GM18868 (cell line): Measurements from ENCODE around the gene HOXB3.

Experiments used
- ATAC-seq: cut with Tn5 transposase; IDR thresholded peaks from one replicate; pipeline ENCODE4 v1.9.1; 2021; ENCODE audit warnings: mild to moderate bottlenecking, moderate library complexity; ENCODE audit not compliant: unreplicated experiment

The HOXB3 gene

DNA sequence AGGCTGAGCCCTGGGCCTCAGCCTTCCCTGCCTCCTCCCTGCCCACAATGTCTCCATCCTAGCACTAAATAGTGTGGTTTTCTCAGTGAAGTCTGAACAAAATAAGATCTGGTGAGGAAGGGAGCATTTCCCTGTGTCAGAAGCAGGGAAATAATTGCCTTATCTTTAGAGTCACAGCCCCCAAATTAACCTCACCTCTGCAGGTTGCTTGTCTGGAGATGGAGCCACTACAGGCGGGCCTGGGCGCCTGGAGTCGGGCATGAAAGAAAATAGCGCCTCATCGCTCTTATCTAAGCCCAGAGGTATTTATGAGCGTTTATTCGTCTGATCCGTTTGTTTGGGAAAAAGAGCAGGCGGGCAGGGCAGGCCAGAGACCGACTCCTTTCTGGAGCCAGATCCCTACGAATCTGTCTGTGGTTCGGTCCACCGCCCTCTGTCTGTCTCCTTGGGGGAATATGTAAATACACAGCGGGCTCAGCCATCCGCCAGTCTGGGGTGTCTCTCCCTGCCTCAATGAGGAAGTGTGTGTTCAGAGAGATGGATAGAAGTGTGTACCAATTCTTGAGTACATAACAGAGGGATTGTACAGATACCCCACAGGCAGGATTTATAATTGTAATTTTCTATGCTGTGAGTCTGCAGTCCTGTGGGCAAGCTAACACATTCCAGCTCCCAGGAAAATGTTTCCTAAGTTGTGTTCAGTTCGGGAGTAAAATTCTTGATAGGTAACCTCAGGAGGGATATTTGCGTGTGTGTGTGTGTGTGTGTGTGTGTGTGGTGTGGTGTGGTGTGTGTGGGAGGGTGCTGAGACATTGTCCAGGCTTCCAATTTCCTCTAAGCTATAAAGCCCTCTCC, 10.4 kb upstream of the HOXB3 start:
- ATAC-seq, result no peak

DNA sequence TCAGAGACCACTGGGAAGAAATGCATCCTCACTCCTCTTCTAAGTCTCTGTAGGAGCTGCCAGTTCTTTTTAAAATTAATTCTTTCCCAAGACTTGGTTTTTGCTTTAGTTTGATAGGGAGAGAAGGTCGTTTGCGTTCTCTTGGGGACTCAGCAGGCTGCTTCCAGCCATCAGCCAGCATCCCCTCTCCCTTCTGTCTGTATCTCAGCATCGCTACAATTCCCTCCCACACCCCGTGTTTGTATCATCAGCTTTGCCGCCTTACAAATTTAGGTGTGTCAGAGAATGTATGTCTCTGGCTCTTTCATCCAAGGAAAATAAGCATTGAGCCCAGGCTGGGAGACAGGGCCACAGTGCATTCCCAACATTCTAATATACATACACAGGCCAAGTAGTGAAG, 9.3 kb upstream of the HOXB3 start:
- ATAC-seq, result no peak

DNA sequence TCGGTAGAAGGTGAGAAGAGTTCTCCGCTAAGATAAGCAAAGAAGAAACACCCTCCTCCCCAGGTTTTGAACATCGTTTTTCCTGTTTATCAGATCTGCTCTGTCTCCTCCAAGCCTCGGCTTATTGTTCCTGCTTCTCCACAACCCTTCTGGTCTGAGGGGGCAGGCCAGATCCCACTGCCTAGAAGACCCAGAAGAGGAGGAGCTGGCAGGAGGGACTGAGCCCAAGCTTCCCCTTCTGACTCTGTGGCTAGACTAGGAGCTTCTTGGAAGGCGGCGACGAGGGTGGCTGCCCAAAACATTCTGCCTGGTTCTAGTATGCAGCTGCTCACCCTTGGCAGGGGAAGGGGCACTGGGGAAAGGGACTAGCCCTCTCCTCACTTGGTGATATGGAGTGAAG, 8.7 kb upstream of the HOXB3 start:
- no peak for ATAC-seq

DNA sequence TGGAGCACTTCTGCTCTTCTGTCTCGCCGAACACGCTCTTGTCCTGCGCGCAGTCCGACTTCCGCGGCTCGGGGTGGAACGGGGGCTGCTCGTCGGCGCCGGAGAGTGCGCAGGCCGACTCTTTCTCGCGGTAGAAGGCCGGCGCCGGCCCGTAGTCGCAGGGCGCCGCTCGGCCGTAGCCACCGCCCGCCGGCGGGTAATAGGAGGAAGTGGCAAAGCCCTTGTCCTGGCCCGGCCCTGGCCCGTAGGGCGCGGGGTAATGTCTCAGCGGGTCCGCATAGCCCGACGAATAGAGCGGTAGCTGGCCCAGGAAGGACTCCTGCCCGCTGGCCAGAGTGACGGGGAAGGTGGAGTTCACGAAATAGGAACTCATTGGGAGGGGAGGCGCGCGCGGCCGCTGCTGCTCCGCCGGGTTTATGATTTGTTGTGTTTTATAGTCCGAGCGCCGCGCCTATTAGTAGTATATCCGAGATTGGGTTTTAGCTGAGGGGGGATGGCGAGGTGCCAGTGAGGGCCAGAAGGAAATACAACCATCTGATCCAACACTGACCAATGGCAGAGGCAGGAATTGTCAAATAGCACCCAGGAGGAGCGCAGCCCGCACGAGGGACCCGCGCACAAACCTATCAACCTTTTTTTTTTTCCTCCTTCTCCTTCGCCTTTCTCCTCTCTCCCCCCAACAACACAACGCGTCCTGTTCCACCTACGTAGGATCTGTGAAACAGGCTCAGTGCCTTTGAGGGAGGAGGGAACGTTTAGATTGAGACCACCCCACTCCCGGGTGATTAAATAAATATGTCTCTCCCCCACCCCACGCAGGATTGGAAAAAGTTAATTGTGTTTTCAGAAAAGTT, 8.0 kb upstream of the HOXB3 start:
- ATAC-seq, result no peak

DNA sequence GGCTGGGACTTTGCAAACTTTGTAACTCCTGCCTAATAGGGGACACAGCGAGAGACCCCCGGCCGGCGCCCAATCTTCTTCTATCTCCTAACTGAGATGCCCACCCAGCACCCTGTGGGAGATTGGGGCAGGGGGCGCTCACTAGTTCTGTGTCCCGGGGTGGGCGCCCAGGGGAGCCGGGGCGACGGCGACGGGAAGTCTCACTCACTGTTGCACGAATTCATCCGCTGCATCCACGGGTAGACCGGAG, 7.4 kb upstream of the HOXB3 start:
- no peak for ATAC-seq

DNA sequence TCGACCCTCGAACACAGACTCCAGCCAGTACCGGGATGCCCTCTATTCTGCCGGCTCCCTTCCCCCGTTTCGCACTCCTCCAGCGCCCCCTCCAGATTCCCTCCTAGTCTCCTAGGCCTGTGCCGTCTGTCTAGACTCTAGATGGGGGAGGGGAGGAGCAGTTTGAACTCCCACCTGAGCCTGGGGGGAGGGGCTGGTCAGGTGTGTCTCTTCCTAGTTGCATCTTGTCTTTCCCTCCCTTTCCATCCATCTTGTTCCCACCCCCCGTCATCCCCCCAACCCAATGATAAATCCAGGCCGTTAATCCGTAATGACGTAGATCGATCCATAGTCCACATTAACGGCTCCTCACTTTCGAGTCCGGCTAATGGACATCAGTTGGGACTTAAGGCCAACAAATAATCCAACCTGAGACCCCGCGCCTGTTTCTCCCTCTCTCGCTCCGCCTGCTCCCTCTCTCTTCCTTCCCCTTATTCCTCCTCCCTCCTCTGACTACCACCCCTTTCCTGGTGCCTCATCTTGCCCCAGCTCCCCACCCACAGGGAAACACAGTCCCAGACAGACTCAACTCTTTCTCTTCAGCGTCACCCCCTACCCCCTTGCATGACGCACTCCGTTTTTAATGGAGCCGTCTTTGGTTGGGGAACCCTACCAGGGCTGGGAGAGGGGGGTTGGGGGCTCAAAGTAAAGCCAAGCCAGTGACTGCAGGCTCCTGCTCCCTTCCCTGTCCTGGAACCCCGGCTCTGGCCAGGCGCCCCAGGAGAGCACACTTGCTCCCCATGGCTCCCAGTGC, 6.9 kb upstream of the HOXB3 start:
- ATAC-seq, result no peak

DNA sequence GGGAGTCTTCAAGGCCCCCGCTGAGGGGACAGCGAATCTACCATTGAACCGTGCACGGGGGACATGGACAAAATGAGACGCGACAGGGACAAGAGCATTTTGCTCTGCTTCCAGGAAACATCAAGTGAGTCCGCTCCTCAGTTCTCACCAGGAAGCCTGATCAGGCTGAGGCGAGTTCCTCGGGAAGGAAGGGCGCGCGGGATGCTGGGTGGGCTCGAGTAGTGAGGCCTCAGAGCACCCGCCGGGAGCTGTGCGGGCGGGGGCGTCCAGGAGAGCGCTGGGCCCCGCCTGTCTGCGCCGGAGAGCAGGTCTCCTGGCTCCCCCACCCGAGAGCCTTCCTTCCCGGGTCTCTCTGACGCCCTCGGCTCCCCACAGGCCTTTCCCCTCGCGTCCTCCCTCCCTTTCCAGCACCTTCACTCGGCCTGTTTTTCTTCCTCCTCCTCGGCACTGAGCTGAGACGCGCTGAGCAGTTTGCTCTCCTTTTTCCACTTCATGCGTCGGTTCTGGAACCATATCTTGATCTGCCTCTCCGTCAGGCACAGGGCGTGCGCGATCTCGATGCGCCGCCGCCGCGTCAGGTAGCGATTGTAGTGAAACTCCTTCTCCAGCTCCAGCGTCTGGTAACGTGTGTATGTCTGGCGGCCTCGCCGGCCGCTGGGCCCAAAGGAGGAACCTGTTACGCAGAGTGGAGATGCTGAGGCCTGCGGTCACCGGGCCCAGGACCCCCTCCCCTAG, 6.1 kb upstream of the HOXB3 start:
- no peak for ATAC-seq

DNA sequence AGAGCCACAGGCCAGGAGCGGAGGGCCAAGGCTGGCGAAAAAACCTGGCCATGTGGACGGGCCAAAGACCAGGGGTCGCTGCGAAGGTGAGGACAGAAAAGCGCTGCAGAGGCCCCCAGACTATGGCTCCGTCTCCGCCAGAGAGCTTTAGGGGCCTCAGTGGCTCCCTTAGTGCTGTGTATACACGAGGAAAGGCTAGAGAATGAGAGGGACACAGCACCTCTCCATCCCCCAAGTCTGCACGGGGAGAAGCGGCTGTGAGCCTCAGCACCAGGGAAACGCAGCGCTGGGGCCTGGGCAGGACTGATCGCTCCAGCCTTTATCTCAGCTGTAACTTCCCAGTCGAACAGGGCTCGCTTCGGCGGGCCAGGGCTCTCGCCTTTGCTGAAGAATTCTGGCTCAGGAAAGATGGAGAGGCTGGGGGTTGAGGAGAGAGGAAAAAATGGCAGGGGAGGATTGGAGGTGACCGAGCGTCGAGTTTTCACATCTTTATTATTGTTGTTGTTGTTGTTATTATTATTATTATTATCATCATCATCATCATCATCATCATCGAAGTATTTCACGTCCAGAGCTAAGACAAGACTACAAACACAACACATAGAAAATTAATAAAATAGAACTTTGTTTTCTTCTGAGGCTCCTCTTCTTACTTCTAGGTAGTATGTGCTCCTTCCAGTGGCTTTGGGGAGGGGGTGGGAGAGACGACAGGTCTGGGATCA, 5.4 kb upstream of the HOXB3 start:
- no peak for ATAC-seq

DNA sequence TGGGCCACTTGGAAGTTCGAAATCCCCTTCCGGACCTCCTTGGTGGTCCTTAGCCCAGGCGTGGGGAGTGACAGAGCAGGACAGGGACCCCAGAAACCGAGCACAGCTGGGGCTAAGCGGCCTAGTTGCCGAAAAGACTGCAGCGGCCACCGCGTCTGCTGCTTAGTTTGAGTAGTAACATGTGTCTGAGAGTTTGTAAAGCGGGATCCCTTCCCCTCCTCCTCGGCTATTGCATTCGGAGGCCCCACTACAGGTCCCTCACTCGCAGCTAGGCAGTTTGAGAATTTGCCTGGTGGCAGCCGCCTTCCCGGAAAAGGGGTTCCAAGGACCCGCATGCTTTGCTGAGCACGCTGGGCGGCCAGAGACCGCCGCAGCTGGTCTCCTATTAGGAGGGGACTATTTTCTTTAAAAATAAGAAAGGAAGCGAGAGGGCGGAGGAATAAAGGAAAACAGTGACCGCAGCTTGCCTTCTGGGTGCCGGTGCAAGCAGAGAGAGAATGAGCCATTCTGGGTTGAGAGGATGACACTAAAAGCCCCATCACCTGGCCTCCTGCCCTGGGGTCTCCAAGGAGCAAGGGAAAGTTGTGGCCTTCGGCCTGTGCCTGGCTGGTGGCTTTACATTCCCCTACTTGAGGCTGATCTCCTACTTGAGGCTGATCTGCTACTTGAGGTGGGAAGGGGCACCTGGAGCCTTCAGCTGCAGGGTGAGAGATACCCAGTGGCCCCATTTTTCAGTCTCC, 4.7 kb upstream of the HOXB3 start:
- ATAC-seq, result no peak

DNA sequence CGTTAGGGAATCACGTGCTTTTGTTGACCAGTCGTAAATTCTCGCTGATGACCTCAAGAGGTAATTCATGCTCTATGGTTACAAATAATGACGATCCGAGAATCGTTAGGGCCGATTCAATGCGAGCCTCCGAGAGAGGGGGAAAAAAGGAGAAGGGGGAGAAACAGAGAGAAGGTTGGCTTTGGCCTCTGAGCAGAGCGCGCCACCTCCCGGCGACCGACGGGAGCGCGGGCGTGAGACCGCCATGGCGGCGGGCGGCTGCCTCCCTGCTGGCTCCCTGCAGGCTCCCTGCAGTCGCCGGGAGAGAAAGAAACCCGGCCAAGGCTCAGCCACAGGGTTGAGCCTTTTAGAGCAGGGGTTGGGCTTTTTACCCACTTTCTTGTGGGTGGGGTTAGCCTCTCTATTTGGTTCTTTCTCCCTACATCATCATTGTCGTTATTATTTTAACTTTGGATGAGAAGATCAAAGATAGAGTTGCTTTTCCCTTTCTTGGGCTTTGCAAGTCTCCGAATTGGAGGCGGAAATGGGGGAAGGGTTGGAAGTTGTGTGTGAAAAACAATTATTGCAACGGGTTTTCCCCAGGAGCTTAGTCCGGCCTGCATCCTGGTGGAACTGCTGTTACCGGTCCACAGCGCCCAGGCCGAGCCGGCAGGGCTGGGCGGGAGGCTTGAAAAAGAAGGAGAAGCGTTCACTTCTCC, 3.9 kb upstream of the HOXB3 start:
- no peak for ATAC-seq

DNA sequence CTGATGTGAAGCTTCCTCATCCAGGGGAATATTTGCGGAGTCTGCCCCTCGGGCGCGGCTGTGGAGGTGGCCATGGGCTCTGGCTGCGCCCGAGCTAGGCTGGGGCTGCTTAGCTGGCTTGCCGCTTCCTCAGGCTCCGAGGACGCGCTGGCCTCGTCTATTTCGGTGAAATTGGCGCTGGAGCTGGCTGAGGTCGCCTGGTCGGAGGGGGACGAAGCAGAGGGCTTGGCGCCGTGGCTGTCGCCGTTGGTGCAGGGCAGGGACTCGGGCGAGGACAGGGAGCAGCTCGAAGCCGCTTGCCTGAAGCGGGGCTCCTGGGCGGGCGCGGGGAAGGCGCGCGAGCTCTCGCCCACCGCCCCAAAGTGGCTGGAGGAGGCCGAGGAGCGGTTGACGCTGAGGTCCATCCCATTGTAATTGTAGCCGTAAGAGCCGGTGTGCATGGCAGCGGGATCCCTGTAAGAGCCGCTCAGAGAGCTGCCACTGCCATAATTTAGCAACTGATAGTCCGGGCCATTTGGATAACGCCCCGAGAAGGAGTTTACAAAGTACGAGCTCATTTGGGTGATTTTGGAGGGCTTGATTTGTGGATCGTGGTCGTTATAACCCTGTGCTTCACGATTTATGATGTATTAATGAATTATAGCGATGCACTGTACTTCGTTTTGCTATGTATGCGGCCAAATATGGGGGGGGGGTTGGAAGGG, 3.2 kb upstream of the HOXB3 start, which contains the start of gene HOXB5:
HOXB5 (minus strand) TSS at position 654 of the 704 bp plus-strand sequence; CDS start at position 557, 97 bp downstream.
- ATAC-seq, result no peak

DNA sequence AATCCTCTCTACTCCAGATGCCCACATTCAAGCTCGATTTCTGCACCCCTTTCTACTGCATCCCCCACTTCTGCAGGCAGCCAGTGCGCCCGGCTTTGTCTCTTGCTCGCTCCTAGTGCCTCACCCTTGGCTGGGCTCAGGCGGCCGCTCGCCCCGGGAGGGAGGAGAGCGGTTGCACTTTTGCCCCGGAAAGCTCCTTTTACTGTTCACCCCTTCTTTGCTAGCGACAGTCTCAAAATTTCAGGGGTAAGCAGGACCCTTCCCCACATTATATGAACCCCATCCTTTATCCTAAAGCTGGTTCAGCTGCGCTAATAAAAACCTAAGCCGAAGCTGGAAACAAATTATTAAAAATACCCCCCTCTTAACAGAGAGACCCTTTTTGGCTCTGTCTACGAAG, 2.5 kb upstream of the HOXB3 start:
- no peak for ATAC-seq

DNA sequence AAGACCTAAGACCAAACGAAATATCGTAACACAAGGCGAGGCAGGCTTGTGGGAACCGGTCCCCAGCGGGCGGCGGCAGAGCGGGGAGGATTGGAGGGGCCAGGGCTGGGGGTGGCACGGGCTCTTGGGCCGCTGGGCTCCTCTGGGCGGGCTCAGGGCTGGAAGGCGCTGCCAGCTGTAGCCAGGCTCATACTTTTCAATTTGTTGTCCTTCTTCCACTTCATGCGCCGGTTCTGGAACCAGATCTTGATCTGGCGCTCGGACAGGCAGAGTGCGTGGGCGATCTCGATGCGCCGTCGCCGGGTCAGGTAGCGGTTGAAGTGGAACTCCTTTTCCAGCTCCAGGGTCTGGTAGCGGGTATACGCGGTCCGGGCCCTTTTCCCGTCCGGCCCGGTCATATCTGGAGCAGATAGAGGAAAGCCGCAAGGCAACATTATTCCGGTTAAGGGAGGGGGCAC, 2.0 kb upstream of the HOXB3 start:
- no peak for ATAC-seq

DNA sequence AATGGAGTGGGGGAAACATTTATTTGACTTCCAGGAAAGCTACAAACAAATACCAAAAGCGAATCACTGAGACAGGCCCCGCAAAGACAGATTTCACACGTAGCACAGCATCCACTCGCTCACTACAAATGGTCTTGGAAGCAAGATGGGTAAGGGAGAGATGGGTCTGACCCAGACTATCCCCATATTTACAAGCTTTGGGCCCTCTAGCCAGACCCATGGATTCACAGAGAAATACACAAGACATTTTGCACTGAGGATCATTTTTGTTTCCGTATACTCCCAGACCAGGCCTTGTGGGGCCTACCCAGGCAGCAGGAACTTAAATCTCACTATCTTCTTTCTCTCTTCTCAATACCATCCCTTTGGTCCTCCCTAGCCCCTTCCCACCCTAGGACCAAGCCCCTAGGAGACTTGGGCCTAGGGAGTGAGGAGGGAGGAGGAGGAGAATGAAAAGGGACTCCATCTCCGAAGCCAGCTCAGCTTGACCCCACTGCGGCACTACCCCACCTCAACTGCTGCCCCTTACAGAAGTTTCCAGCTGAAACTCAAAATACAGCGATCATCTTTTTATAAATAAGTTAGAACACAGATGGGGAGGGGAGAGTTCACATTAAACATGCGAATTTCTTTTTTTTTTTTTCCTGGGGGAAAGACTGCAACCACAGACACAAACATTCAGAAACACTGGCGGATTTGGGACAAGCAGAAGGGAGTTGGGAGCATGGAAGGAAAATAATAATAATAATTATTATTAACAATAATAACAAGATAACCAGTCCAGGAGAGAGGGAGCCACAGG, 1.4 kb upstream of the HOXB3 start:
- no peak for ATAC-seq

DNA sequence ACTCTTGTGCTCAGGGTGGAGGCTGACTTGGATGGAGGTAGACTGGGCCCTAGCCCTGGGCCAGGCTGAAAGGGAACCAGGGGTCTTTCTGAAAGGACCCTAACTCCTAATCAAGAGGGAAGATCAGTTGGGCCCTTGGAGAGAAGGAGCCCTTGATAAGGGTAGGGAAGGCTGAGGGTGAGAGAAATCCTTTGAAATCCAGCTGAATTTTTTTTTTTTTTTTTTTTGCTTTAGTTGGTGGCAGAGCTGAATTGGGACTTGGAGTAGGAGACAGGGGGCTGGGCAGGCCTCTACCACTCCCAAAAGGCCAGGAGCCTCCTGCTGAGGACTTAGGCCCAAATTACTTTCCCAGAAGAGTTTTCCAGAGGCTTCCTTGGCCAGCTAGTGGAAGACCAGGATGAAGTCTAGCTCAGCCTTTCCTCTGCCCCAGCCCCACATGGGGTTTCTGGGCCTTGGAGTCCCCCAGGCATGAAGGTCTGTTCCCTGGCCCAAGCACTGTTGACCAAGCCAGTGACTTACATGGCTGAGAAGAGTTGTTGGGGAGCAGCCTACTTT, 643 bp upstream of the HOXB3 start:
- no peak for ATAC-seq

DNA sequence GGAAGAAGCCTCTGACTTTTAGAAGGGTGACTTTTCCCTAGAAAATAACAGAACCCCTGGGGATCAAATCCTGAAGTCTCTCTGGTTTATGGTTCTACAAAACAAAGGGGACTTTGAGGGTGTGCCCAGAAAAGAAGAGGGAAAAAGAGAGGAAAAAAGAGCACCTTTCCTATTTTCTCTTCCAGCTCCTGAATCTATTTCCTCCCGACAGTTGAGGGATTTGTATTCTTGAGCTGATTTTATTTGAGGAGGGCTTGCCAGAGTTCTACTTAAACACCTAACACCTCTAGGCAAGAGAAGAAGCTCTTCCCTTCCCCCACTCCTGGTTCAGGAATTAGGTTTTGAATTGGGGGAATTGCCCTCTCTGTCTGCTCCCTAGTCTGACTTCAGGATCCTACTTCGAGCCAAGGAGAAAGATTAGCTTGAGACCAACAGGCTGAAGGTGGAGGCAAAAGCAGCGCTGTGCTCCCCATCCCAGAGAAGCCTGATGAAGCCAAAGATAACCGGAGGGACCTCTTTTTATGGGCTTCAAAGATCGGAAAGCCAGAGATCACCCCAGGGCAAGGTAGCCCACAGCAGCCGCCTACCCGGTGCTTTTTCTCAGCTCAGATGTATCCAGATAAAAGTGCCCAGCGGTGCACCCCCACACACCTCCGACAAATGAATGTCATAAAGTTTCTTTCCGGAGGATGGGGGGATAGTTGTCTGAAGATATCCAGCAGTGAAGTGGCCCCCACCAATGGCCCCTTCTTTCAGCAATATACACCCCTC, 796 bp downstream of the HOXB3 start:
- no peak for ATAC-seq
